GM12878 (cell line): ENCODE measurements around the gene CLEC1A. TPM values are rescaled to one million over a fixed set of nuclear protein-coding genes. Genes with fewer than 3 reads are reported as not detected.

ENCODE experiments used
- ATAC-seq: fragments of 200-7000 bp; cut with Tn5 transposase; 3 replicates; pipeline ENCODE4 v1.9.1; 2020; ENCODE audit warnings: mild to moderate bottlenecking, moderate library complexity
- BruUV-seq: library from RNA; stranded (reverse); fragments of 400-500 nt; replicated peaks from 2 replicates; lab custom pipeline; 2021; lab: Mats Ljungman, UMichigan
- CTCF ChIA-PET: fragments of 300-600 bp; sonication (Branson Sonifier 250); formaldehyde crosslinking; extraction: SDS; loops from one replicate; lab custom pipeline; 2021; ENCODE audit warnings: inconsistent platforms; lab: Yijun Ruan, JAX
- POLR2A ChIA-PET: fragments of 350-600 bp; formaldehyde crosslinking; extraction: SDS; loops from one replicate; lab custom pipeline; 2021; ENCODE audit warnings: inconsistent platforms; lab: Charles Lee
- RAD21 ChIA-PET: fragments of 300-600 bp; sonication (Branson Sonifier 250); formaldehyde crosslinking; loops from one replicate; lab custom pipeline; 2023; ENCODE audit warnings: antibody characterized with exemption; ENCODE audit not compliant: unreplicated experiment; lab: Charles Lee
- SMC1A ChIA-PET: fragments of 300-600 bp; sonication (Branson Sonifier 250); formaldehyde crosslinking; loops from one replicate; lab custom pipeline; 2023; ENCODE audit not compliant: unreplicated experiment, uncharacterized antibody; lab: Charles Lee
- DNase-seq: peaks from one replicate; pipeline ENCODE4 v3.0.0-alpha.2; 2011; ENCODE audit warnings: low read depth, low spot score
- FAIRE-seq: peaks from 3 replicates; lab custom pipeline; 2011; peaks lifted over from hg19 to GRCh38; lab: Jason Lieb, UNC
- H2AFZ ChIP-seq: 2 replicates; pipeline ENCODE4 v1.6.0; 2011; ENCODE audit warnings: low read depth, low read length, control low read depth; ENCODE audit not compliant: control insufficient read depth
- H3K27ac ChIP-seq: 2 replicates; pipeline ENCODE4 v1.5.1; 2011; ENCODE audit warnings: control low read depth; ENCODE audit not compliant: control insufficient read depth, insufficient read depth
- H3K27me3 ChIP-seq, 2 experiments: replicated peaks in 1 of 2; 2 replicates each; pipeline versions ENCODE4 v1.6.0 to v1.6.1; 2011; ENCODE audit warnings: low read length in 1 of 2; ENCODE audit not compliant: control insufficient read depth in 2 of 2, insufficient read depth in 2 of 2
- H3K36me3 ChIP-seq, 2 experiments: 2 replicates each; pipeline ENCODE4 v1.5.1; 2011; ENCODE audit warnings: low read length in 1 of 2; ENCODE audit not compliant: control insufficient read depth in 2 of 2, insufficient read depth in 2 of 2
- H3K4me1 ChIP-seq: 2 replicates; pipeline ENCODE4 v1.6.1; 2011; ENCODE audit warnings: mild to moderate bottlenecking, low read length, moderate library complexity, mixed read lengths; ENCODE audit not compliant: control insufficient read depth, insufficient read depth
- H3K4me2 ChIP-seq: 2 replicates; pipeline ENCODE4 v1.6.0; 2011; ENCODE audit warnings: control low read depth; ENCODE audit not compliant: control insufficient read depth, insufficient read depth
- H3K4me3 ChIP-seq: fragments of 200-600 bp; sonication (generic); 2 replicates; pipeline ENCODE4 v1.5.1; 2016
- H3K79me2 ChIP-seq: 2 replicates; pipeline ENCODE4 v1.6.0; 2011; ENCODE audit warnings: low read length; ENCODE audit not compliant: control insufficient read depth, insufficient read depth
- H3K9ac ChIP-seq: 2 replicates; pipeline ENCODE4 v1.8.0; 2011; ENCODE audit warnings: low read length, control low read depth, mixed read lengths; ENCODE audit not compliant: control insufficient read depth, insufficient read depth
- H3K9me3 ChIP-seq: replicated peaks from 3 replicates; pipeline ENCODE4 v1.5.1; 2011; ENCODE audit warnings: mild to moderate bottlenecking, low read length; ENCODE audit not compliant: control insufficient read depth, insufficient read depth
- H4K20me1 ChIP-seq: 2 replicates; pipeline ENCODE4 v1.6.0; 2011; ENCODE audit not compliant: control insufficient read depth, insufficient read depth
- CEBPB ChIP-seq, 2 experiments: fragments of 150-350 bp in 1 of 2; IDR thresholded peaks; 2 replicates each; pipeline ENCODE4 v1.6.1; 2012 to 2014; ENCODE audit warnings: low read depth in 2 of 2, low read length in 2 of 2, borderline replicate concordance in 1 of 2, inconsistent platforms in 1 of 2
- CHD2 ChIP-seq: IDR thresholded peaks from 2 replicates; pipeline ENCODE4 v1.6.1; 2011; ENCODE audit warnings: low read depth, low read length, improper control_type of control experiment, borderline replicate concordance
- DPF2 ChIP-seq: fragments of 450-650 bp; IDR thresholded peaks from 2 replicates; pipeline ENCODE4 v1.6.1; 2017; ENCODE audit warnings: mild to moderate bottlenecking
- FOS ChIP-seq: IDR thresholded peaks from 3 replicates; pipeline ENCODE4 v1.6.1; 2011; ENCODE audit warnings: borderline replicate concordance; ENCODE audit not compliant: insufficient read length; ENCODE audit errors: extremely low read depth
- FOXK2 ChIP-seq: fragments of 450-650 bp; IDR thresholded peaks from 2 replicates; pipeline ENCODE4 v1.6.1; 2017; ENCODE audit warnings: mild to moderate bottlenecking, moderate library complexity
- HDAC2 ChIP-seq: fragments of 200-600 bp; sonication (generic); IDR thresholded peaks from 2 replicates; pipeline ENCODE4 v1.6.1; 2017
- HDGF ChIP-seq: fragments of 450-650 bp; IDR thresholded peaks from 2 replicates; pipeline ENCODE4 v1.6.1; 2016; ENCODE audit warnings: antibody characterized with exemption
- MYC ChIP-seq: IDR thresholded peaks from 2 replicates; pipeline ENCODE4 v1.6.1; 2011; ENCODE audit warnings: mild to moderate bottlenecking, low read length, moderate library complexity, inconsistent platforms; ENCODE audit not compliant: insufficient read depth, insufficient replicate concordance, insufficient read length, severe bottlenecking
- RUNX3 ChIP-seq: IDR thresholded peaks from 2 replicates; pipeline ENCODE4 v1.6.1; 2012; ENCODE audit warnings: low read length, inconsistent platforms
- WRNIP1 ChIP-seq: IDR thresholded peaks from 2 replicates; pipeline ENCODE4 v1.6.1; 2011; ENCODE audit warnings: low read depth, low read length, improper control_type of control experiment, borderline replicate concordance
- YBX1 ChIP-seq: fragments of 450-650 bp; IDR thresholded peaks from 2 replicates; pipeline ENCODE4 v1.6.1; 2016; ENCODE audit warnings: antibody characterized with exemption
- ZNF207 ChIP-seq: fragments of 450-650 bp; IDR thresholded peaks from 2 replicates; pipeline ENCODE4 v1.6.1; 2014; ENCODE audit warnings: antibody characterized with exemption, mild to moderate bottlenecking, borderline replicate concordance
- WGBS: methylation state at CpG from one replicate; pipeline ENCODE4 v1.1.6; 2016; ENCODE audit warnings: low lambda C conversion rate; ENCODE audit not compliant: insufficient replicate concordance, insufficient coverage; ENCODE audit errors: missing lambda C conversion rate; 5-methylcytosine and 5-hydroxymethylcytosine counted together
- in situ Hi-C: fragments of 300-500 bp; cut with MboI; formaldehyde crosslinking; loops from 9 replicates; pipeline ENCODE4 v1.14.3; 2018; ENCODE audit warnings: mixed read lengths
- intact Hi-C: fragments of 100-400 bp; cut with micrococcal nuclease; formaldehyde crosslinking; loops from one replicate; pipeline ENCODE4 v1.14.2; 2022; ENCODE audit not compliant: unreplicated experiment
- polyA plus RNA-seq, 11 experiments: library from polyadenylated mRNA; depleted of rRNA in 4 of 11; unstranded in 6 of 11; stranded (reverse) in 5 of 11; fragments of >200 nt; fragmentation: Nextera tagmentation in 4 of 11; fragmentation: Illumina TruSeq in 1 of 11; extraction: Ambion mirVana in 4 of 11; extraction: Trizol in 1 of 11; gene quantifications; 1 replicate in 1 of 11; 2 replicates in 10 of 11; pipeline versions ENCODE4 v1.2.1 to v1.2.3, GENCODE V29; 2011 to 2016; ENCODE audit warnings: inconsistent platforms in 2 of 11, missing spikeins in 2 of 11, low read depth in 1 of 11
- total RNA-seq, 4 experiments: library from RNA; depleted of rRNA in 3 of 4; stranded (reverse); fragments of >200 nt in 3 of 4; fragmentation: Illumina TruSeq in 1 of 4; extraction: Trizol in 1 of 4; gene quantifications; 2 replicates each; pipeline versions ENCODE4 v1.2.1 to v1.2.3, GENCODE V29; 2013 to 2021
- TF ChIP-seq, protein P1 (sequence below): fragments of 150-350 bp; IDR thresholded peaks from 2 replicates; pipeline ENCODE4 v1.6.1; 2016; ENCODE audit warnings: low read depth, low read length
- TF ChIP-seq, protein P2 (sequence below): fragments of 450-650 bp; IDR thresholded peaks from 2 replicates; pipeline ENCODE4 v1.6.1; 2017; ENCODE audit warnings: mild to moderate bottlenecking, moderate library complexity
- TF ChIP-seq, protein P3 (sequence below): fragments of 450-650 bp; IDR thresholded peaks from 2 replicates; pipeline ENCODE4 v1.6.1; 2014; ENCODE audit warnings: mild to moderate bottlenecking

Gene CLEC1A
- total and polyA plus RNA-seq, 10 of the 15 experiments (the other 5 are each of a cell fraction or from before 2014, with no cell fraction given) = not detected

DNA sequence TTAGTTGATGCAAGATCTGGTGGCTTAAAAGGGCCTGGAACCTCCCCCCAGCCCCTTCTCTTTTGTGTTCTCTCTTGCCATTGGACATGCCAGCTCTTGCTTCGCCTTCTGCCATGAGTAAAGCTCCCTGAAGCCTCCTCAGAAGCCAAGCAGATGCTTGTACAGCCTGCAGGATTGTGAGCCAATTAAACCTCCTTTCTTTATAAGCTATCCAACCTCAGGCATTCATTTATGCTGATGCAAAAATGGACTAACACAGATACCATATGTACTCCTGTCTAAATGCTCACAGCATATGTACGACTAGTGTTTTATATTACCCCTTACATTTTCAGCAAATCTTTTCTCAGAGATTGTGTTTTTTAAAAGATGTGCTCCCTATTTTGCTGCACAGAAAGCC lies 26.7 kb downstream of the CLEC1A start:
- peaks cover 0 to 1% of the 10 kb centered on the region in 2 experiments; a peak in 2 of 4 replicates for H3K27me3 ChIP-seq
- H3K9ac ChIP-seq = no peak overlapping the region
- DNase-seq = no peak
- ChIA-PET CTCF (no interaction called here), POLR2A (no interaction called here), RAD21 (no interaction called here), SMC1A (no interaction called here)
- no peaks in the 10 kb centered on the region for H3K79me2 ChIP-seq
- in situ Hi-C loops (no loop called here), intact Hi-C loops (no loop called here)
- FAIRE-seq = no peak
- H3K4me3 ChIP-seq = no peak overlapping the region
- no peak overlapping the region for H3K27ac ChIP-seq
- H4K20me1 ChIP-seq = no peaks in the 10 kb centered on the region
- TF ChIP-seq, protein P1, sequence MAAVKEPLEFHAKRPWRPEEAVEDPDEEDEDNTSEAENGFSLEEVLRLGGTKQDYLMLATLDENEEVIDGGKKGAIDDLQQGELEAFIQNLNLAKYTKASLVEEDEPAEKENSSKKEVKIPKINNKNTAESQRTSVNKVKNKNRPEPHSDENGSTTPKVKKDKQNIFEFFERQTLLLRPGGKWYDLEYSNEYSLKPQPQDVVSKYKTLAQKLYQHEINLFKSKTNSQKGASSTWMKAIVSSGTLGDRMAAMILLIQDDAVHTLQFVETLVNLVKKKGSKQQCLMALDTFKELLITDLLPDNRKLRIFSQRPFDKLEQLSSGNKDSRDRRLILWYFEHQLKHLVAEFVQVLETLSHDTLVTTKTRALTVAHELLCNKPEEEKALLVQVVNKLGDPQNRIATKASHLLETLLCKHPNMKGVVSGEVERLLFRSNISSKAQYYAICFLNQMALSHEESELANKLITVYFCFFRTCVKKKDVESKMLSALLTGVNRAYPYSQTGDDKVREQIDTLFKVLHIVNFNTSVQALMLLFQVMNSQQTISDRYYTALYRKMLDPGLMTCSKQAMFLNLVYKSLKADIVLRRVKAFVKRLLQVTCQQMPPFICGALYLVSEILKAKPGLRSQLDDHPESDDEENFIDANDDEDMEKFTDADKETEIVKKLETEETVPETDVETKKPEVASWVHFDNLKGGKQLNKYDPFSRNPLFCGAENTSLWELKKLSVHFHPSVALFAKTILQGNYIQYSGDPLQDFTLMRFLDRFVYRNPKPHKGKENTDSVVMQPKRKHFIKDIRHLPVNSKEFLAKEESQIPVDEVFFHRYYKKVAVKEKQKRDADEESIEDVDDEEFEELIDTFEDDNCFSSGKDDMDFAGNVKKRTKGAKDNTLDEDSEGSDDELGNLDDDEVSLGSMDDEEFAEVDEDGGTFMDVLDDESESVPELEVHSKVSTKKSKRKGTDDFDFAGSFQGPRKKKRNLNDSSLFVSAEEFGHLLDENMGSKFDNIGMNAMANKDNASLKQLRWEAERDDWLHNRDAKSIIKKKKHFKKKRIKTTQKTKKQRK = no peak
- no peak for TF ChIP-seq DPF2
- no peak for TF ChIP-seq FOS
- no peak for TF ChIP-seq ZNF207
- no peak for TF ChIP-seq FOXK2
- TF ChIP-seq MYC = no peak
- no peak for TF ChIP-seq CHD2
- TF ChIP-seq, protein P2, sequence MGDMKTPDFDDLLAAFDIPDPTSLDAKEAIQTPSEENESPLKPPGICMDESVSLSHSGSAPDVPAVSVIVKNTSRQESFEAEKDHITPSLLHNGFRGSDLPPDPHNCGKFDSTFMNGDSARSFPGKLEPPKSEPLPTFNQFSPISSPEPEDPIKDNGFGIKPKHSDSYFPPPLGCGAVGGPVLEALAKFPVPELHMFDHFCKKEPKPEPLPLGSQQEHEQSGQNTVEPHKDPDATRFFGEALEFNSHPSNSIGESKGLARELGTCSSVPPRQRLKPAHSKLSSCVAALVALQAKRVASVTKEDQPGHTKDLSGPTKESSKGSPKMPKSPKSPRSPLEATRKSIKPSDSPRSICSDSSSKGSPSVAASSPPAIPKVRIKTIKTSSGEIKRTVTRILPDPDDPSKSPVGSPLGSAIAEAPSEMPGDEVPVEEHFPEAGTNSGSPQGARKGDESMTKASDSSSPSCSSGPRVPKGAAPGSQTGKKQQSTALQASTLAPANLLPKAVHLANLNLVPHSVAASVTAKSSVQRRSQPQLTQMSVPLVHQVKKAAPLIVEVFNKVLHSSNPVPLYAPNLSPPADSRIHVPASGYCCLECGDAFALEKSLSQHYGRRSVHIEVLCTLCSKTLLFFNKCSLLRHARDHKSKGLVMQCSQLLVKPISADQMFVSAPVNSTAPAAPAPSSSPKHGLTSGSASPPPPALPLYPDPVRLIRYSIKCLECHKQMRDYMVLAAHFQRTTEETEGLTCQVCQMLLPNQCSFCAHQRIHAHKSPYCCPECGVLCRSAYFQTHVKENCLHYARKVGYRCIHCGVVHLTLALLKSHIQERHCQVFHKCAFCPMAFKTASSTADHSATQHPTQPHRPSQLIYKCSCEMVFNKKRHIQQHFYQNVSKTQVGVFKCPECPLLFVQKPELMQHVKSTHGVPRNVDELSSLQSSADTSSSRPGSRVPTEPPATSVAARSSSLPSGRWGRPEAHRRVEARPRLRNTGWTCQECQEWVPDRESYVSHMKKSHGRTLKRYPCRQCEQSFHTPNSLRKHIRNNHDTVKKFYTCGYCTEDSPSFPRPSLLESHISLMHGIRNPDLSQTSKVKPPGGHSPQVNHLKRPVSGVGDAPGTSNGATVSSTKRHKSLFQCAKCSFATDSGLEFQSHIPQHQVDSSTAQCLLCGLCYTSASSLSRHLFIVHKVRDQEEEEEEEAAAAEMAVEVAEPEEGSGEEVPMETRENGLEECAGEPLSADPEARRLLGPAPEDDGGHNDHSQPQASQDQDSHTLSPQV = no peak
- no peak for TF ChIP-seq WRNIP1
- no peak for TF ChIP-seq HDAC2
- TF ChIP-seq HDGF = no peak
- no peak for TF ChIP-seq CEBPB (IDR thresholded peaks at IDR 0.05; ENCODE audit: borderline replicate concordance in 1 of 2, low read depth in 2 of 2, low read length in 2 of 2)
- no peak for TF ChIP-seq RUNX3
- no peak for TF ChIP-seq YBX1
- TF ChIP-seq, protein P3, sequence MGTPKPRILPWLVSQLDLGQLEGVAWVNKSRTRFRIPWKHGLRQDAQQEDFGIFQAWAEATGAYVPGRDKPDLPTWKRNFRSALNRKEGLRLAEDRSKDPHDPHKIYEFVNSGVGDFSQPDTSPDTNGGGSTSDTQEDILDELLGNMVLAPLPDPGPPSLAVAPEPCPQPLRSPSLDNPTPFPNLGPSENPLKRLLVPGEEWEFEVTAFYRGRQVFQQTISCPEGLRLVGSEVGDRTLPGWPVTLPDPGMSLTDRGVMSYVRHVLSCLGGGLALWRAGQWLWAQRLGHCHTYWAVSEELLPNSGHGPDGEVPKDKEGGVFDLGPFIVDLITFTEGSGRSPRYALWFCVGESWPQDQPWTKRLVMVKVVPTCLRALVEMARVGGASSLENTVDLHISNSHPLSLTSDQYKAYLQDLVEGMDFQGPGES = no peak
- ATAC-seq = no peak
- no TSS peak for BruUV-seq
- H3K9me3 ChIP-seq = no peaks in the 10 kb centered on the region
- WGBS = 60% methylated on average over 2 of the region's 2 CpGs
- H2AFZ ChIP-seq = no peak overlapping the region
- H3K36me3 ChIP-seq = no peaks in the 10 kb centered on the region
- no peak overlapping the region for H3K4me2 ChIP-seq
- peaks cover 4% of the 10 kb centered on the region for H3K4me1 ChIP-seq
